ENCODE measurements around the gene DTL. TPM values are rescaled to one million over a fixed set of nuclear protein-coding genes. Genes with fewer than 3 reads are reported as not detected.

Gene DTL
- total RNA-seq, 1 donor from 2014 or later = 7.8 TPM

DNA sequence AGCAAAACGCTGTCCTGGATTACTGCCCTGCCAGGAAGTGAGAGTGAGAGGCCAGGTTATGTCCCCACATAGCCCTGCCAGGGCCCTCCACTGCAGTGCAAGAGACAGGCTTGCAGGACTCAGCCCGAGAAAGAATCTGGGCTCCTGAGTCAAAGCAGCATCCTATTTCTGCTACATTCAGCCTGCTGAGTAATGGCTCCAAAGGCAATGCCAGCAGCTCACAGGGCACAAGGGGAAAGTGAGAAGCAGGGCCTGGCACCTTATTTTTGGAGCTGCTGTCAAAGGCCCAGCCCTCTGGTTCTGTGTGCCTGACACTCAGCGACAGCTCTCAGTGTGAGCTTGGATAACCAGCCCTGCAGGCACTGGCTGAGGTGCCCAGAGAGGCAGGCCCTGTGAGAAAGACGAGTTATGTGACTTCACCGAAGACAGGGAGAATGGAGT lies 83.9 kb downstream of the DTL start:
- peak overlapping the region; percentile 83 for H3K27ac ChIP-seq (ENCODE audit: low read depth, low read length)
- no peaks in the 10 kb centered on the region for H3K9me3 ChIP-seq (ENCODE audit: control insufficient read depth in 3 of 3, low read length in 3 of 3)
- peaks cover 21 to 34% (median 24%) of the 10 kb centered on the region in 3 donors for H3K4me1 ChIP-seq (ENCODE audit: control insufficient read depth in 3 of 3, insufficient read depth in 3 of 3, low read length in 3 of 3)
- no peaks in the 10 kb centered on the region for H3K36me3 ChIP-seq (ENCODE audit: control insufficient read depth in 3 of 3, insufficient read depth in 3 of 3, low read length in 3 of 3)
- peak overlapping the region; percentile 54 to 61 (median 54) for H3K9ac ChIP-seq (ENCODE audit: low read depth in 1 of 3, low read length in 3 of 3)
- H3K27me3 ChIP-seq (ENCODE audit: control insufficient read depth in 3 of 3, insufficient read depth in 3 of 3, low read length in 3 of 3) = no peaks in the 10 kb centered on the region
- H3K4me3 ChIP-seq (ENCODE audit: low read length in 3 of 3) = peak overlapping the region in 2 of 3 donors; percentile 30 to 46

DNA sequence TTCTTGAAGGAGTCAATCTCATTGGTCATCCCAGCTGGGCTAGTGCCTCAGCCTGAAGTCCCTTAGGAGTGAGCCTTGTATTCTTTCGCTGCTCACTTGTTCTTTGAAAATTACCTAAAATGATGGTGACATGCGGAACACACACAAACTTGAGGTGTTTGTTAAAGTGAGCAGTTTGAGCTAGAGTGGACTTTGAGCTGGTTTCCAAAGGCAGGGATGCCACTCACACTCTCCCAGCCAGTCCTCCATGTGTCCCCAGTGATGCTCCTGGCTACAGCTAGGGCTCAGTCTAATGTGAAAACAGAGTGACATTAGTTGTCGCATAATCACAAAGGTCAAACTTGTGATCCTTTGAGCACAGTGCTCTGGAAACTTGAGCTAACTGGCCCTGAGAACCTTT lies 84.3 kb downstream of the DTL start:
- Histone ChIP-seq H3K4me3 (ENCODE audit: low read length in 3 of 3) (no peak overlapping the region), H3K9me3 (ENCODE audit: control insufficient read depth in 3 of 3, low read length in 3 of 3) (no peaks in the 10 kb centered on the region), H3K27ac (ENCODE audit: low read depth, low read length) (peak overlapping the region; percentile 83), H3K27me3 (ENCODE audit: control insufficient read depth in 3 of 3, insufficient read depth in 3 of 3, low read length in 3 of 3) (no peaks in the 10 kb centered on the region), H3K4me1 (ENCODE audit: control insufficient read depth in 3 of 3, insufficient read depth in 3 of 3, low read length in 3 of 3) (peaks cover 21 to 34% (median 24%) of the 10 kb centered on the region in 3 donors), H3K9ac (ENCODE audit: low read depth in 1 of 3, low read length in 3 of 3) (peak overlapping the region; percentile 29 to 61 (median 54)), H3K36me3 (ENCODE audit: control insufficient read depth in 3 of 3, insufficient read depth in 3 of 3, low read length in 3 of 3) (no peaks in the 10 kb centered on the region)

DNA sequence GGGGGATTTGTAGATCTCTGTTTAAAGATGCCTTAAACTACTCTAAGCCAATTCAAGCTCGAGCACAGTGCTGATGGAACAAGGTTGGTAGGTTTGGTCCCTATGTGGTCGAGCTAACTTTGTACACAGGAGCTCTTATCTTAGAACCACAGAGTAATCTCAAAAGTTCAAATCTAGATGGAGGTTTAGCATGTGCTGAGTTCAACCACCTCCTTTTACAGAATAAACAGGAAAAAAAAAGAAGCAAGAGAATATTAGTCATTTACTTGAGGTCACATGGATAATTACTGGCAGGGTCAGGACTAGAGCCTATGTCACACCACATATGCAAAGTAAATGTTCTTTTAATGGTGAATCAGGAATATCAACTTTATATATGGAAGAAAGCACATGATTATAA lies 86.2 kb downstream of the DTL start:
- peaks cover 21 to 34% (median 24%) of the 10 kb centered on the region in 3 donors for H3K4me1 ChIP-seq (ENCODE audit: control insufficient read depth in 3 of 3, insufficient read depth in 3 of 3, low read length in 3 of 3)
- H3K36me3 ChIP-seq (ENCODE audit: control insufficient read depth in 3 of 3, insufficient read depth in 3 of 3, low read length in 3 of 3) = no peaks in the 10 kb centered on the region
- no peak overlapping the region for H3K9ac ChIP-seq (ENCODE audit: low read depth in 1 of 3, low read length in 3 of 3)
- H3K27ac ChIP-seq (ENCODE audit: low read depth, low read length) = no peak overlapping the region
- H3K27me3 ChIP-seq (ENCODE audit: control insufficient read depth in 3 of 3, insufficient read depth in 3 of 3, low read length in 3 of 3) = no peaks in the 10 kb centered on the region
- no peak overlapping the region for H3K4me3 ChIP-seq (ENCODE audit: low read length in 3 of 3)
- no peaks in the 10 kb centered on the region for H3K9me3 ChIP-seq (ENCODE audit: control insufficient read depth in 3 of 3, low read length in 3 of 3)

DNA sequence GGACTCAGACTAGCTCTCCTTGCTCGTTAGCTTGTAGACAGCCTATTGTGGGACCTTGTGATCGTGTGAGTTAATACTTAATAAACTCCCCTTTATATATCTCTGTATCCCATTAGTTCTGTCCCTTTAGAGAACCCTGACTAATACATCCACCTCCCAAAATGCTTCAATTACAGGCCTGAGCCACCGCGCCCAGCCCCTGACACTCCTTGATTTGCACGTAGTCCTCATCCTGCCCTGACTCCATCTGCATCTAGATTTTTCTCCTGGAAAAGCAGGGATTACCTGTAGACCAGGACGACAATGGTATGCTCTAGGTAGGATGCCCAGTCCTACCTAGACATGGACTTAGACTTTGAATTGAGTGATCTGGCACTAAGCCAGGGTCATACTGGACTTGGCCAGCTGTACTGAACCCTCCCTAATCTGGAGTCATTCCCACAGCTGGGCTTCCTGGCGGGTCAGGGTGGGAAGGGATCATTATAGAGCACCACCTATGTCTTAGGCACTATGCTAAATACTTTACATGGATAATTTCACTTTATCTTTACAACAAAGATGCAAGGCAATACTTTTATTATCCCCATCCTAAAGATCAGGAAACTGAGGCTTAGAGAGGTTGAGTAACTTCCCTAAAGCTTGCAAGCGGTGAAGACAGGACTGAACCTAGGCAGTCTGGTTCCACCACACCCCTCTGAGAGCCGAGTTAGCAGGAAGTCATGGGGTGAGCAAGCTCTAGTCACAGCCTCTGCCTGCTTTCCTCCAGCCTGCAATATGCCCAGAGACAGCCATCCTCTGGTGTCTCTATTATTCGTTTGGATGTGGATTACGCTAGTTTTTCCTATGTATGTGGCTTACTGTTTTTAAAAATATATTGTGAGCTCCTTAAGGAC lies 89.4 kb downstream of the DTL start:
- Histone ChIP-seq H3K36me3 (ENCODE audit: control insufficient read depth in 3 of 3, insufficient read depth in 3 of 3, low read length in 3 of 3) (no peaks in the 10 kb centered on the region), H3K9ac (ENCODE audit: low read depth in 1 of 3, low read length in 3 of 3) (no peak overlapping the region), H3K9me3 (ENCODE audit: control insufficient read depth in 3 of 3, low read length in 3 of 3) (no peaks in the 10 kb centered on the region), H3K4me1 (ENCODE audit: control insufficient read depth in 3 of 3, insufficient read depth in 3 of 3, low read length in 3 of 3) (peaks cover 3 to 14% (median 3%) of the 10 kb centered on the region in 3 donors), H3K4me3 (ENCODE audit: low read length in 3 of 3) (no peak overlapping the region), H3K27me3 (ENCODE audit: control insufficient read depth in 3 of 3, insufficient read depth in 3 of 3, low read length in 3 of 3) (no peaks in the 10 kb centered on the region), H3K27ac (ENCODE audit: low read depth, low read length) (no peak overlapping the region)

DNA sequence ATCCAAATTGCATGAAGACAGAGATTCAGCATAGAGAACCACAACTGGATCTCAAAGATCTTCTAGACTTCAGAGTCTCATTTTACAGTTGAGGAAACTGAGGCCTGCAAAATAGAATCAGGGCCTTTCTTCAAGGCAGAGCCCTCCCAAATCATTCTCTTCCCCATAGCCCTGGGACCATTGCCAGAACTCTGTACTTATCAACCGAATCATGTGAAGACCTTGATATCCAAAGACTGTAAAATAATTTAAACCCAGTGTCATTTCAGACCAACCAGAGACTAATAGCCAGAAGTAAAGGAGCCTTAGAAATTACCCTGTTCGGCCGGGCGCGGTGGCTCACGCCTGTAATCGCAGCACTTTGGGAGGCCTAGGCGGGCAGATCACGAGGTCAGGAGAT lies 90.1 kb downstream of the DTL start:
- Histone ChIP-seq H3K27me3 (ENCODE audit: control insufficient read depth in 3 of 3, insufficient read depth in 3 of 3, low read length in 3 of 3) (no peaks in the 10 kb centered on the region), H3K4me3 (ENCODE audit: low read length in 3 of 3) (no peak overlapping the region), H3K36me3 (ENCODE audit: control insufficient read depth in 3 of 3, insufficient read depth in 3 of 3, low read length in 3 of 3) (no peaks in the 10 kb centered on the region), H3K9me3 (ENCODE audit: control insufficient read depth in 3 of 3, low read length in 3 of 3) (no peaks in the 10 kb centered on the region), H3K4me1 (ENCODE audit: control insufficient read depth in 3 of 3, insufficient read depth in 3 of 3, low read length in 3 of 3) (peaks cover 0 to 7% (median 0%) of the 10 kb centered on the region in 3 donors), H3K9ac (ENCODE audit: low read depth in 1 of 3, low read length in 3 of 3) (no peak overlapping the region), H3K27ac (ENCODE audit: low read depth, low read length) (no peak overlapping the region)

DNA sequence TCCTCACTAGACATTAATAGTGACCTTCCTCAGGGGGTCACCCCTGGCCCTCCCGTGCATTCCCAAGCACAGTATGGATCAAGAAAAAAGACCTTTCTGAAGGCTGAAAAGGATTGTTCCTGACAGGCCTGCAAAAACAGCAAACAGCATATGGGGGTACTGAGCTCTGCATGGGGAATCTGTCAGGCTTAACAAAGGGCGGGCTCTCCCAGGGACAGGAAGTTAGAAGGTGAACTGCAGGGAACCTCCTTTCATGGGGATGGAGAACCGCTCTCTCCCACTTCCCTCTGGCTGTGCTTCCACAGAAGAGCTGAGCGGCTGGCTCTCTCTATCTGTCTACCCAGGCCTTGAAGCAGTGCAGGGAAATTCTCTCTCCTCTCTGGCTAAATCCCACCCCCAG lies 91.7 kb downstream of the DTL start:
- Histone ChIP-seq H3K4me3 (ENCODE audit: low read length in 3 of 3) (no peak overlapping the region), H3K27me3 (ENCODE audit: control insufficient read depth in 3 of 3, insufficient read depth in 3 of 3, low read length in 3 of 3) (no peaks in the 10 kb centered on the region), H3K27ac (ENCODE audit: low read depth, low read length) (no peak overlapping the region), H3K9me3 (ENCODE audit: control insufficient read depth in 3 of 3, low read length in 3 of 3) (no peaks in the 10 kb centered on the region), H3K36me3 (ENCODE audit: control insufficient read depth in 3 of 3, insufficient read depth in 3 of 3, low read length in 3 of 3) (no peaks in the 10 kb centered on the region), H3K4me1 (ENCODE audit: control insufficient read depth in 3 of 3, insufficient read depth in 3 of 3, low read length in 3 of 3) (no peaks in the 10 kb centered on the region), H3K9ac (ENCODE audit: low read depth in 1 of 3, low read length in 3 of 3) (no peak overlapping the region)

DNA sequence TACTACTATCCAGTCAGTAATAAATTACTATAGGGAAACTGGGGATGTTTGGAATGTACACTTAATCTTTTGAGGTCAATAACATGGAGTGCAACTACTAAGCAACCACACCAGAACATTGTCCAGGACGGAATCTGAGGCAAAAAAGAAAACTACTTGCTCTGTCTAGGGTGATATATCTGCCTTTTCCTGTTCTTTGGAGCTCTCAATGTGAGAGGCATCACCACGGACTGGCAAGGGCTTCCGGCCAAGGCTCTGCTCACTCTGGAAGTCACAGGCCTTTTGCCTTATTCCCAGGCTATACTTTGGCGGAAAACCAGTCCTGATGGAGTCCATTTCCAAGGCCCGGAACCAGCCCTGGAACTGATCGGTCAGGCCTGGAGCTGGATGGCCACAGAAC lies 94.2 kb downstream of the DTL start:
- Histone ChIP-seq H3K4me3 (ENCODE audit: low read length in 3 of 3) (no peak overlapping the region), H3K27ac (ENCODE audit: low read depth, low read length) (no peak overlapping the region), H3K36me3 (ENCODE audit: control insufficient read depth in 3 of 3, insufficient read depth in 3 of 3, low read length in 3 of 3) (no peaks in the 10 kb centered on the region), H3K4me1 (ENCODE audit: control insufficient read depth in 3 of 3, insufficient read depth in 3 of 3, low read length in 3 of 3) (no peaks in the 10 kb centered on the region), H3K27me3 (ENCODE audit: control insufficient read depth in 3 of 3, insufficient read depth in 3 of 3, low read length in 3 of 3) (no peaks in the 10 kb centered on the region), H3K9me3 (ENCODE audit: control insufficient read depth in 3 of 3, low read length in 3 of 3) (no peaks in the 10 kb centered on the region), H3K9ac (ENCODE audit: low read depth in 1 of 3, low read length in 3 of 3) (no peak overlapping the region)

DNA sequence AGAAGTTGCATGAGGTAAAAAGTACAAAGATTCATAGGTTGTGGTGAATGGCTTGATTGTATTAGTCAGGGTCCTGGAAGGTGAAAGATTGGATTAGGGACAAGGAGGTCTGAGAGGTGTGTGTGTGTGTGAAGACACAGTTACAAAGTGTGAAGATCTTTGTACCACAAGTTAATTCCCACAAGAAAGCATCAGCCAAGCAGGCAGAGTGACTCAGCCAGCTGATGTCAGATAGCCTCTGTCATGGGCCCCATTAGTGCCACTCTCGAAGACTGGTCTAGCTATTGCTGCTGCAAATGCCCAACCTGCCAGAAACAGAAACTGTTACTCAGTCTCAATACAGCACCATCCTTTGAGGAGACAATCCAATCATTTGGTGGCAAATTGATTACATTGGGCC lies 96.5 kb downstream of the DTL start:
- H3K36me3 ChIP-seq (ENCODE audit: control insufficient read depth in 3 of 3, insufficient read depth in 3 of 3, low read length in 3 of 3) = no peaks in the 10 kb centered on the region
- no peak overlapping the region for H3K9ac ChIP-seq (ENCODE audit: low read depth in 1 of 3, low read length in 3 of 3)
- no peak overlapping the region for H3K4me3 ChIP-seq (ENCODE audit: low read length in 3 of 3)
- no peaks in the 10 kb centered on the region for H3K9me3 ChIP-seq (ENCODE audit: control insufficient read depth in 3 of 3, low read length in 3 of 3)
- H3K27me3 ChIP-seq (ENCODE audit: control insufficient read depth in 3 of 3, insufficient read depth in 3 of 3, low read length in 3 of 3) = no peaks in the 10 kb centered on the region
- H3K27ac ChIP-seq (ENCODE audit: low read depth, low read length) = no peak overlapping the region
- no peaks in the 10 kb centered on the region for H3K4me1 ChIP-seq (ENCODE audit: control insufficient read depth in 3 of 3, insufficient read depth in 3 of 3, low read length in 3 of 3)

DNA sequence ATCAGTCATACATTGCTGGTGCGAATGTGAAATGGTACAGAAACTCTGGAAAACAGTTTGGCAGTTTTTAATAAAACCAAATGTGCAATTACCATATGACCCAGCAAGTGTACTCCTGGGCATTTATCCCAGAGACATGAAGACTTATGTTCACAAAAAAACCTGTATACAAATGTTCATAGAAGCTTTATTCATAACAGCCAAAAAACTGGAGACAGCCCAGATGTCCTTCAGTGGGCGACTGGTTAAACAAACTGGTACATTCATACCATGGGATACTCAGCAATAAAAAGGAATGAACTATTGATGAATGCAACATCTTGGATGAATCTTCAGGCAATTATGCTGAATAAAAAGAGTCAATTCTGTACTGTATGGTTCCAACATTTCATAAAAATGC lies 97.8 kb downstream of the DTL start:
- Histone ChIP-seq H3K27ac (ENCODE audit: low read depth, low read length) (no peak overlapping the region), H3K36me3 (ENCODE audit: control insufficient read depth in 3 of 3, insufficient read depth in 3 of 3, low read length in 3 of 3) (no peaks in the 10 kb centered on the region), H3K9ac (ENCODE audit: low read depth in 1 of 3, low read length in 3 of 3) (no peak overlapping the region), H3K4me3 (ENCODE audit: low read length in 3 of 3) (no peak overlapping the region), H3K27me3 (ENCODE audit: control insufficient read depth in 3 of 3, insufficient read depth in 3 of 3, low read length in 3 of 3) (no peaks in the 10 kb centered on the region), H3K4me1 (ENCODE audit: control insufficient read depth in 3 of 3, insufficient read depth in 3 of 3, low read length in 3 of 3) (no peaks in the 10 kb centered on the region), H3K9me3 (ENCODE audit: control insufficient read depth in 3 of 3, low read length in 3 of 3) (no peaks in the 10 kb centered on the region)

DNA sequence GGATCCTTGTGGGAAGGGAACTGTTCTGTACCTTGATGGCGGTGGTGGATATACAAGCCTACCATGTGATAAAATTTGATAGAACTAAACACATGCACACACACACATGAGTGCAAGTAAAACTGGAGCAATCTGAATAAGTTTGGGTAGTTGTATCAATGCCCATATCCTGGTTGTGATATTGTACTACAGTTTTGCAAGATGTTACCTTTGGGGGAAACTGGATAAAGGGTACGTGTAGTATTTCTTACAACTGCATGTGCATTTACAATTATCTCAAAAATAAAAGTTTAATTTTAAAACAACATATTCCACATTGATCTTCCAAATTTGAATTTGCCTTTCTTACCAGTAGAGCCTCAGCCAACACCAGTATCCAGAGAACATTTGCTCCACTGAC lies 99.6 kb downstream of the DTL start:
- no peaks in the 10 kb centered on the region for H3K9me3 ChIP-seq (ENCODE audit: control insufficient read depth in 3 of 3, low read length in 3 of 3)
- no peaks in the 10 kb centered on the region for H3K27me3 ChIP-seq (ENCODE audit: control insufficient read depth in 3 of 3, insufficient read depth in 3 of 3, low read length in 3 of 3)
- H3K4me3 ChIP-seq (ENCODE audit: low read length in 3 of 3) = no peak overlapping the region

More for the DNA sequence above, 99.6 kb downstream of the DTL start:
- H3K9ac ChIP-seq (ENCODE audit: low read depth in 1 of 3, low read length in 3 of 3) = no peak overlapping the region
- no peak overlapping the region for H3K27ac ChIP-seq (ENCODE audit: low read depth, low read length)
- peaks cover 0 to 3% (median 0%) of the 10 kb centered on the region in 3 donors for H3K4me1 ChIP-seq (ENCODE audit: control insufficient read depth in 3 of 3, insufficient read depth in 3 of 3, low read length in 3 of 3)
- no peaks in the 10 kb centered on the region for H3K36me3 ChIP-seq (ENCODE audit: control insufficient read depth in 3 of 3, insufficient read depth in 3 of 3, low read length in 3 of 3)

Measured in skeletal muscle tissue (tissue), 4 donors.